ENCODE data around the gene PAPLN.
A peak's percentile ranks its signal among the peaks of the same experiment; 100 is the strongest.

The PAPLN gene

GRCh38 chr14:73263606-73264005 is 26.3 kb downstream of the PAPLN start:
- no peak for DNase-seq

GRCh38 chr14:73264080-73264884 is 27.0 kb downstream of the PAPLN start:
- no peak for DNase-seq

- DNase-seq = no peak
These were observed 27.8 kb downstream of the PAPLN start for GRCh38 chr14:73264885-73265720.

- DNase-seq = no peak
These were observed 28.4 kb downstream of the PAPLN start for GRCh38 chr14:73265721-73266046.

- no peak for DNase-seq
These were observed 29.0 kb downstream of the PAPLN start for GRCh38 chr14:73266317-73266716.

- no peak for DNase-seq
These were observed 30.2 kb downstream of the PAPLN start for GRCh38 chr14:73267474-73267873.

GRCh38 chr14:73269729-73270531 is 32.6 kb downstream of the PAPLN start:
- DNase-seq = peak; percentile 65

- no peak for DNase-seq
These were observed 35.1 kb downstream of the PAPLN start for GRCh38 chr14:73272393-73272792.

GRCh38 chr14:73273799-73274198 is 36.5 kb downstream of the PAPLN start:
- no peak for DNase-seq

- no peak for DNase-seq
These were observed 39.5 kb downstream of the PAPLN start for GRCh38 chr14:73276836-73277235.

- DNase-seq = no peak
These were observed 40.1 kb downstream of the PAPLN start for GRCh38 chr14:73277376-73277775.

GRCh38 chr14:73280903-73281302 is 43.6 kb downstream of the PAPLN start:
- DNase-seq = no peak

- DNase-seq = peak; percentile 75
These were observed 46.5 kb downstream of the PAPLN start for GRCh38 chr14:73283608-73284379.

GRCh38 chr14:73285979-73286378 is 48.7 kb downstream of the PAPLN start:
- DNase-seq = no peak

GRCh38 chr14:73286598-73286997 is 49.3 kb downstream of the PAPLN start:
- no peak for DNase-seq

GRCh38 chr14:73287071-73287470 is 49.8 kb downstream of the PAPLN start:
- no peak for DNase-seq

- DNase-seq = no peak
These were observed 52.0 kb downstream of the PAPLN start for GRCh38 chr14:73289308-73289707.

GRCh38 chr14:73289729-73290128 is 52.4 kb downstream of the PAPLN start:
- DNase-seq = no peak

GRCh38 chr14:73290279-73290678 is 53.0 kb downstream of the PAPLN start:
- no peak for DNase-seq

GRCh38 chr14:73293782-73294781 is 56.8 kb downstream of the PAPLN start:
- DNase-seq = no peak

GRCh38 chr14:73295198-73295796 is 58.0 kb downstream of the PAPLN start:
- peak; percentile 67 for DNase-seq
